ENCODE data around the gene CAMK2G.

Gene CAMK2G

GRCh38 chr10:73763343-73763742, 111.0 kb downstream of the CAMK2G start:
- no peak for ATAC-seq
- TF ChIP-seq RARB (CRISPR knock-in tag; IDR thresholded peaks at IDR 0.05) (no peak), POU6F1 (CRISPR knock-in tag; IDR thresholded peaks at IDR 0.05; ENCODE audit: borderline replicate concordance, low read depth) (no peak), TCF4 (CRISPR knock-in tag; IDR thresholded peaks at IDR 0.05; ENCODE audit: borderline replicate concordance) (no peak), PATZ1 (CRISPR knock-in tag; IDR thresholded peaks at IDR 0.05; ENCODE audit: borderline replicate concordance) (no peak), ISL1 (CRISPR knock-in tag; IDR thresholded peaks at IDR 0.05) (no peak), ZNF565 (CRISPR knock-in tag; conservative IDR thresholded peaks at IDR 0.05; ENCODE audit: low read depth) (no peak), TOX (CRISPR knock-in tag; IDR thresholded peaks at IDR 0.05; ENCODE audit: borderline replicate concordance) (no peak), ZFP30 (CRISPR knock-in tag; IDR thresholded peaks at IDR 0.05) (no peak), ZFP3 (CRISPR knock-in tag; IDR thresholded peaks at IDR 0.05) (no peak), BACH2 (CRISPR knock-in tag; IDR thresholded peaks at IDR 0.05; ENCODE audit: borderline replicate concordance) (no peak), CREB5 (CRISPR knock-in tag; IDR thresholded peaks at IDR 0.05; ENCODE audit: low read depth) (no peak), ZNF70 (CRISPR knock-in tag; IDR thresholded peaks at IDR 0.05) (no peak)

GRCh38 chr10:73762915-73763314, 111.4 kb downstream of the CAMK2G start:
- TF ChIP-seq ZNF70 (CRISPR knock-in tag; IDR thresholded peaks at IDR 0.05) (no peak), PATZ1 (CRISPR knock-in tag; IDR thresholded peaks at IDR 0.05; ENCODE audit: borderline replicate concordance) (no peak), PPARA (CRISPR knock-in tag; IDR thresholded peaks at IDR 0.05; ENCODE audit: borderline replicate concordance) (no peak), TSHZ2 (CRISPR knock-in tag; IDR thresholded peaks at IDR 0.05) (no peak), CSRNP3 (CRISPR knock-in tag; IDR thresholded peaks at IDR 0.05) (no peak), ZNF565 (CRISPR knock-in tag; conservative IDR thresholded peaks at IDR 0.05; ENCODE audit: low read depth) (no peak), ISL1 (CRISPR knock-in tag; IDR thresholded peaks at IDR 0.05) (no peak), ZC3H10 (CRISPR knock-in tag; IDR thresholded peaks at IDR 0.05) (no peak), ZNF8 (CRISPR knock-in tag; IDR thresholded peaks at IDR 0.05) (no peak), TCF4 (CRISPR knock-in tag; IDR thresholded peaks at IDR 0.05; ENCODE audit: borderline replicate concordance) (no peak), ZFP30 (CRISPR knock-in tag; IDR thresholded peaks at IDR 0.05) (no peak), TOX (CRISPR knock-in tag; IDR thresholded peaks at IDR 0.05; ENCODE audit: borderline replicate concordance) (no peak), RARB (CRISPR knock-in tag; IDR thresholded peaks at IDR 0.05) (no peak), ESRRG (CRISPR knock-in tag; IDR thresholded peaks at IDR 0.05) (no peak), CREB5 (CRISPR knock-in tag; IDR thresholded peaks at IDR 0.05; ENCODE audit: low read depth) (no peak), ZFP3 (CRISPR knock-in tag; IDR thresholded peaks at IDR 0.05) (no peak), POU6F1 (CRISPR knock-in tag; IDR thresholded peaks at IDR 0.05; ENCODE audit: borderline replicate concordance, low read depth) (no peak), BACH2 (CRISPR knock-in tag; IDR thresholded peaks at IDR 0.05; ENCODE audit: borderline replicate concordance) (no peak), SNAI2 (CRISPR knock-in tag; IDR thresholded peaks at IDR 0.05) (no peak)
- ATAC-seq = peak; percentile 60
